Panc1 (cell line): ENCODE measurements around the gene GFRA1. TPM values are rescaled to one million over a fixed set of nuclear protein-coding genes. Genes with fewer than 3 reads are reported as not detected.

ENCODE experiments used
- ATAC-seq: fragments of 200-7000 bp; cut with Tn5 transposase; 2 replicates; pipeline ENCODE4 v1.9.1; 2020; ENCODE audit warnings: mild to moderate bottlenecking, moderate library complexity
- BruUV-seq: library from RNA; stranded (reverse); fragments of 400-500 nt; replicated peaks from 2 replicates; lab custom pipeline; 2021; lab: Mats Ljungman, UMichigan
- CTCF ChIA-PET: fragments of 300-600 bp; sonication (Branson Sonifier 250); formaldehyde crosslinking; loops from one replicate; lab custom pipeline; 2022; ENCODE audit warnings: antibody characterized with exemption; lab: Charles Lee
- POLR2A ChIA-PET: fragments of 300-600 bp; sonication (Branson Sonifier 250); formaldehyde crosslinking; loops from one replicate; lab custom pipeline; 2022; ENCODE audit warnings: antibody characterized with exemption; lab: Charles Lee
- DNase-seq: peaks from one replicate; pipeline ENCODE4 v3.0.0-alpha.2; 2010; ENCODE audit warnings: low read depth, low spot score
- H3K27ac ChIP-seq: 2 replicates; pipeline ENCODE4 v1.5.1; 2011; ENCODE audit warnings: mild to moderate bottlenecking, low read length, inconsistent platforms
- H3K27me3 ChIP-seq: fragments of 200-500 bp; sonication (Bioruptor generic); 2 replicates; pipeline ENCODE4 v1.6.0; 2014; ENCODE audit warnings: low read length, inconsistent platforms; ENCODE audit not compliant: control insufficient read depth, insufficient read depth
- H3K36me3 ChIP-seq: fragments of 200-500 bp; sonication (Bioruptor generic); 2 replicates; pipeline ENCODE4 v1.5.1; 2014; ENCODE audit warnings: inconsistent platforms, mild to moderate bottlenecking, low read length, moderate library complexity; ENCODE audit not compliant: control insufficient read depth, insufficient read depth
- H3K4me1 ChIP-seq: 2 replicates; pipeline ENCODE4 v1.5.1; 2011; ENCODE audit warnings: inconsistent platforms, mild to moderate bottlenecking, low read length, moderate library complexity; ENCODE audit not compliant: control insufficient read depth, insufficient read depth
- H3K4me3 ChIP-seq, 2 experiments: 2 replicates each; pipeline ENCODE4 v1.5.1; 2011 to 2012; ENCODE audit warnings: low read depth in 2 of 2, low read length in 2 of 2, mild to moderate bottlenecking in 2 of 2, inconsistent platforms in 1 of 2, moderate library complexity in 1 of 2
- H3K9me3 ChIP-seq: fragments of 200-500 bp; sonication (Bioruptor generic); 2 replicates; pipeline ENCODE4 v1.5.1; 2014; ENCODE audit warnings: low read depth, mild to moderate bottlenecking, inconsistent platforms, low read length, moderate library complexity; ENCODE audit not compliant: control insufficient read depth, insufficient read depth
- POLR2AphosphoS5 ChIP-seq: IDR thresholded peaks from 2 replicates; pipeline ENCODE4 v1.6.1; 2012; ENCODE audit warnings: mild to moderate bottlenecking, low read depth, low read length, moderate library complexity
- SIN3A ChIP-seq: IDR thresholded peaks from 2 replicates; pipeline ENCODE4 v1.6.1; 2012; ENCODE audit warnings: low read depth, mild to moderate bottlenecking, low read length, moderate library complexity, borderline replicate concordance; ENCODE audit not compliant: insufficient read depth
- TCF7L2 ChIP-seq: IDR thresholded peaks from 2 replicates; pipeline ENCODE4 v1.6.1; 2011; ENCODE audit warnings: mild to moderate bottlenecking, low read depth, low read length, inconsistent platforms
- in situ Hi-C: cut with HindIII; loops from 2 replicates; pipeline ENCODE4 v1.10.0; 2016; ENCODE audit warnings: low sequenced_read_pairs, low pct_unique_long_range_greater_than_20kb
- intact Hi-C: fragments of 100-400 bp; cut with micrococcal nuclease; formaldehyde crosslinking; loops from one replicate; pipeline ENCODE4 v1.10.0; 2022; ENCODE audit not compliant: unreplicated experiment
- total RNA-seq: library from RNA; stranded (reverse); gene quantifications from one replicate; pipeline ENCODE4 v1.2.1, GENCODE V29; 2021; ENCODE audit not compliant: unreplicated experiment
- TF ChIP-seq, protein P1 (sequence below), 2 experiments: IDR thresholded peaks; 2 replicates each; pipeline ENCODE4 v1.6.1; 2011 to 2012; ENCODE audit warnings: low read depth in 2 of 2, control low read depth in 1 of 2, low read length in 1 of 2, mild to moderate bottlenecking in 1 of 2, moderate library complexity in 1 of 2; ENCODE audit not compliant: insufficient read depth in 1 of 2
- TF ChIP-seq, protein P2 (sequence below): fragments of 450-650 bp; IDR thresholded peaks from 2 replicates; pipeline ENCODE4 v1.5.1; 2017; ENCODE audit warnings: mild to moderate bottlenecking

GFRA1 gene
- total RNA-seq, 1 experiment from 2014 or later, result 0.10 TPM

DNA sequence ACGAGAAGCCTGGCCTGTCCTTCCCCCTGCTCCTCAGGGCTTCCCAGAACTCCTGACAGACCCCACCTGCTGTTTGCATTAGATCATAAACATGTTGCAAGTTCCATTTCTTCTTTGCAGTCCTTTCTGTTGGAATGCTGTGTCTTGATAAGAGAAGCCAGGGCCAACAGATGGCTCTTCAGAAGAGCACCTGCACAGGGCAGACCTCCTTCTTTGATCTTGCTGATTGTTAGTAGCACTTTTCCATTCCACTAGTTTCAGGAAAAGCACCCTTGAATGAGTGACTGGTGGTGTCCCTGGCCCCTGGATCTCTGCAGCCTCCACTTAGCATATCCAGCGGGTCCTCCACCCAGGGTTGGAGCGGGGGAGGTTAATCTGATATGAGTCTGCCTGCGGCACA lies 243.2 kb downstream of the GFRA1 start:
- CTCF ChIA-PET, result no interaction called here
- no peaks in the 10 kb centered on the region for H3K36me3 ChIP-seq
- H3K9me3 ChIP-seq, result no peaks in the 10 kb centered on the region
- BruUV-seq, result no TSS peak
- H3K4me1 ChIP-seq, result no peaks in the 10 kb centered on the region
- no peaks in the 10 kb centered on the region for H3K27me3 ChIP-seq
- DNase-seq (no peak), ATAC-seq (no peak)
- TF ChIP-seq, protein P1, sequence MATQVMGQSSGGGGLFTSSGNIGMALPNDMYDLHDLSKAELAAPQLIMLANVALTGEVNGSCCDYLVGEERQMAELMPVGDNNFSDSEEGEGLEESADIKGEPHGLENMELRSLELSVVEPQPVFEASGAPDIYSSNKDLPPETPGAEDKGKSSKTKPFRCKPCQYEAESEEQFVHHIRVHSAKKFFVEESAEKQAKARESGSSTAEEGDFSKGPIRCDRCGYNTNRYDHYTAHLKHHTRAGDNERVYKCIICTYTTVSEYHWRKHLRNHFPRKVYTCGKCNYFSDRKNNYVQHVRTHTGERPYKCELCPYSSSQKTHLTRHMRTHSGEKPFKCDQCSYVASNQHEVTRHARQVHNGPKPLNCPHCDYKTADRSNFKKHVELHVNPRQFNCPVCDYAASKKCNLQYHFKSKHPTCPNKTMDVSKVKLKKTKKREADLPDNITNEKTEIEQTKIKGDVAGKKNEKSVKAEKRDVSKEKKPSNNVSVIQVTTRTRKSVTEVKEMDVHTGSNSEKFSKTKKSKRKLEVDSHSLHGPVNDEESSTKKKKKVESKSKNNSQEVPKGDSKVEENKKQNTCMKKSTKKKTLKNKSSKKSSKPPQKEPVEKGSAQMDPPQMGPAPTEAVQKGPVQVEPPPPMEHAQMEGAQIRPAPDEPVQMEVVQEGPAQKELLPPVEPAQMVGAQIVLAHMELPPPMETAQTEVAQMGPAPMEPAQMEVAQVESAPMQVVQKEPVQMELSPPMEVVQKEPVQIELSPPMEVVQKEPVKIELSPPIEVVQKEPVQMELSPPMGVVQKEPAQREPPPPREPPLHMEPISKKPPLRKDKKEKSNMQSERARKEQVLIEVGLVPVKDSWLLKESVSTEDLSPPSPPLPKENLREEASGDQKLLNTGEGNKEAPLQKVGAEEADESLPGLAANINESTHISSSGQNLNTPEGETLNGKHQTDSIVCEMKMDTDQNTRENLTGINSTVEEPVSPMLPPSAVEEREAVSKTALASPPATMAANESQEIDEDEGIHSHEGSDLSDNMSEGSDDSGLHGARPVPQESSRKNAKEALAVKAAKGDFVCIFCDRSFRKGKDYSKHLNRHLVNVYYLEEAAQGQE (IDR thresholded peaks at IDR 0.05; ENCODE audit: insufficient read depth in 1 of 2, low read depth in 2 of 2, low read length in 1 of 2), result no peak
- TF ChIP-seq POLR2AphosphoS5 (no peak), SIN3A (no peak), TCF7L2 (no peak)
- TF ChIP-seq, protein P2, sequence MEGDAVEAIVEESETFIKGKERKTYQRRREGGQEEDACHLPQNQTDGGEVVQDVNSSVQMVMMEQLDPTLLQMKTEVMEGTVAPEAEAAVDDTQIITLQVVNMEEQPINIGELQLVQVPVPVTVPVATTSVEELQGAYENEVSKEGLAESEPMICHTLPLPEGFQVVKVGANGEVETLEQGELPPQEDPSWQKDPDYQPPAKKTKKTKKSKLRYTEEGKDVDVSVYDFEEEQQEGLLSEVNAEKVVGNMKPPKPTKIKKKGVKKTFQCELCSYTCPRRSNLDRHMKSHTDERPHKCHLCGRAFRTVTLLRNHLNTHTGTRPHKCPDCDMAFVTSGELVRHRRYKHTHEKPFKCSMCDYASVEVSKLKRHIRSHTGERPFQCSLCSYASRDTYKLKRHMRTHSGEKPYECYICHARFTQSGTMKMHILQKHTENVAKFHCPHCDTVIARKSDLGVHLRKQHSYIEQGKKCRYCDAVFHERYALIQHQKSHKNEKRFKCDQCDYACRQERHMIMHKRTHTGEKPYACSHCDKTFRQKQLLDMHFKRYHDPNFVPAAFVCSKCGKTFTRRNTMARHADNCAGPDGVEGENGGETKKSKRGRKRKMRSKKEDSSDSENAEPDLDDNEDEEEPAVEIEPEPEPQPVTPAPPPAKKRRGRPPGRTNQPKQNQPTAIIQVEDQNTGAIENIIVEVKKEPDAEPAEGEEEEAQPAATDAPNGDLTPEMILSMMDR, result no peak
- H3K4me3 ChIP-seq, result no peak overlapping the region
- in situ Hi-C loops (no loop called here), intact Hi-C loops (no loop called here)
- H3K27ac ChIP-seq, result no peak overlapping the region
- POLR2A ChIA-PET, result no interaction called here

DNA sequence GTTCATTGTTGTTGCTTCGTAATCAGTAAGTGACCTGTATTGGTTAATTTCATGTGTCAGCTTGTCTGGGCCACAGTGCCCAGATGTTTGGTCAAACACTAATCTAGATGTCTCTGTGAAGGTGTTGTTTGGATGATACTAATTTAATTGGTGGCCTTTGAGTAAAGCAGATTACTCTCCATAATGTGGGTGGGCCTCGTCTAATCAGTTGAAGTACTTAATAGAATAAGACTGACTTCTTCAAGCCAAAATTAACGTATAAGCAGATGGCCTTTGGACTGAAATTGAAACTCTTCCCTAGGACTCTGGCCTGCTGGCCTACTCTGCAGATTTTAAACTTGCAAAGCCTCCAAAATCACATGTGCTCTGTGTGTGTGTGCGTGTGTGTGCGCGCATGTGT lies 245.7 kb downstream of the GFRA1 start:
- BruUV-seq, result no TSS peak
- Histone ChIP-seq H3K27me3 (no peaks in the 10 kb centered on the region), H3K4me1 (no peaks in the 10 kb centered on the region), H3K36me3 (no peaks in the 10 kb centered on the region), H3K4me3 (no peak overlapping the region), H3K27ac (no peak overlapping the region), H3K9me3 (no peaks in the 10 kb centered on the region)
- TF ChIP-seq, protein P1 (IDR thresholded peaks at IDR 0.05; ENCODE audit: insufficient read depth in 1 of 2, low read depth in 2 of 2, low read length in 1 of 2), result no peak
- ATAC-seq (no peak), DNase-seq (no peak)
- POLR2A ChIA-PET, result no interaction called here
- CTCF ChIA-PET, result no interaction called here
- intact Hi-C loops (no loop called here), in situ Hi-C loops (no loop called here)
